ENCODE results near the gene KRTAP13-3. TPM values are rescaled to one million over a fixed set of nuclear protein-coding genes. Genes with fewer than 3 reads are reported as not detected.

KRTAP13-3 gene
- total RNA-seq, 1 experiment from 2014 or later, result not detected

DNA sequence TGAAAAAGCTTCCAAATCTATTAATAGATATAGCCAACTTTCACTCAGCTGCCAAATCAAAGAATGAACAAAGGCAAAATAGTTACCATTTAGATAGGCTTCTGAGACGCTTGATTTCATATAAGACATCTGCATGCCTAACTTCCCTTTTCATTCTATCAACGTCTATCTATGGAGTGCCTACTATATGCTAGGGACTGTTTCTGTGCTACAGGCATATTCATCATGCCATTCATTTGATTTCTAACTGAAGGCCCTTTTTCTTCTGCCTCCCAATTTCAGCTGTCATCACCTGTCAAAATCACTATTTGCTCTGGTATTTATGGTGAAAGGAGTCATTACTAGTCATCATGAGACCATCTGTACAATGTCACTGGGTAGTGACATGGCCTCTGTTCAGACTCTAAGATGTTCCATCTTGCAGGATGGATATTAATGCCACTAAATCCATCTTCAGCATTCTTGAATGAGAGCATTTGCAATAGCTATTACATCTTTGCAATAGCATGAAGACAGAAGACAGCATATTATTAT lies 34.2 kb downstream of the KRTAP13-3 start:
- H3K4me1 ChIP-seq (ENCODE audit: insufficient read depth, low read length), result no peaks in the 10 kb centered on the region
- no peak overlapping the region for H3K23ac ChIP-seq (ENCODE audit: insufficient read length, low read depth, low read length)
- no peak overlapping the region for H3K9ac ChIP-seq (ENCODE audit: extremely low read depth, insufficient read length, low read length)
- no peak for DNase-seq
- H3K27me3 ChIP-seq (ENCODE audit: insufficient read depth, low read length), result no peaks in the 10 kb centered on the region
- no CpG with 5 or more reads among the region's 2 CpGs for WGBS (ENCODE audit: extremely low coverage, insufficient read length, low lambda C conversion rate)
- no peak overlapping the region for H4K8ac ChIP-seq (replicated peaks; ENCODE audit: insufficient read length, low read depth, low read length)
- H2BK5ac ChIP-seq (ENCODE audit: insufficient read length, low read length), result no peak overlapping the region
- H4K5ac ChIP-seq (ENCODE audit: insufficient read length, low read depth, low read length), result no peak overlapping the region
- Mint-ChIP-seq H3K4me3 (no peak overlapping the region), H3K36me3 (ENCODE audit: insufficient read depth in 1 of 3, low read depth in 3 of 3) (peaks cover 0 to 2% (median 0%) of the 10 kb centered on the region in 3 experiments; a peak in 2 of 7 replicates), H3K9me3 (peaks cover 7 to 8% of the 10 kb centered on the region in 2 experiments; a peak in 3 of 5 replicates), H3K27me3 (ENCODE audit: low read depth) (no peaks in the 10 kb centered on the region; the same call in 1 of the 2 replicates), H3K4me1 (no peaks in the 10 kb centered on the region), H3K27ac (no peak overlapping the region)
- no peak overlapping the region for H3K56ac ChIP-seq (ENCODE audit: insufficient read length, low read depth, low read length)
- no peak overlapping the region for H4K91ac ChIP-seq (ENCODE audit: insufficient read length, low read depth, low read length)
- H2BK20ac ChIP-seq (ENCODE audit: low read depth, low read length, poor library complexity, severe bottlenecking), result no peak overlapping the region
- no peaks in the 10 kb centered on the region for H3K79me2 ChIP-seq (ENCODE audit: insufficient read depth, low read length)
- H2BK12ac ChIP-seq (ENCODE audit: insufficient read length, low read depth, low read length), result no peak overlapping the region
- H2AK5ac ChIP-seq (ENCODE audit: insufficient read length, low read length), result no peak overlapping the region
- TF ChIP-seq, protein P1, sequence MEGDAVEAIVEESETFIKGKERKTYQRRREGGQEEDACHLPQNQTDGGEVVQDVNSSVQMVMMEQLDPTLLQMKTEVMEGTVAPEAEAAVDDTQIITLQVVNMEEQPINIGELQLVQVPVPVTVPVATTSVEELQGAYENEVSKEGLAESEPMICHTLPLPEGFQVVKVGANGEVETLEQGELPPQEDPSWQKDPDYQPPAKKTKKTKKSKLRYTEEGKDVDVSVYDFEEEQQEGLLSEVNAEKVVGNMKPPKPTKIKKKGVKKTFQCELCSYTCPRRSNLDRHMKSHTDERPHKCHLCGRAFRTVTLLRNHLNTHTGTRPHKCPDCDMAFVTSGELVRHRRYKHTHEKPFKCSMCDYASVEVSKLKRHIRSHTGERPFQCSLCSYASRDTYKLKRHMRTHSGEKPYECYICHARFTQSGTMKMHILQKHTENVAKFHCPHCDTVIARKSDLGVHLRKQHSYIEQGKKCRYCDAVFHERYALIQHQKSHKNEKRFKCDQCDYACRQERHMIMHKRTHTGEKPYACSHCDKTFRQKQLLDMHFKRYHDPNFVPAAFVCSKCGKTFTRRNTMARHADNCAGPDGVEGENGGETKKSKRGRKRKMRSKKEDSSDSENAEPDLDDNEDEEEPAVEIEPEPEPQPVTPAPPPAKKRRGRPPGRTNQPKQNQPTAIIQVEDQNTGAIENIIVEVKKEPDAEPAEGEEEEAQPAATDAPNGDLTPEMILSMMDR (conservative IDR thresholded peaks at IDR 0.05), result no peak
- no peak overlapping the region for H2BK120ac ChIP-seq (ENCODE audit: low read depth, low read length, poor library complexity, severe bottlenecking)
- H2AFZ ChIP-seq (ENCODE audit: low read length), result no peak overlapping the region
- H3K4ac ChIP-seq (ENCODE audit: low read depth, low read length), result no peak overlapping the region
- no peak overlapping the region for H3T11ph ChIP-seq (ENCODE audit: low read length)
- no peak overlapping the region for H3K14ac ChIP-seq (ENCODE audit: insufficient read depth, low read length)
- no peak overlapping the region for H3K18ac ChIP-seq (ENCODE audit: insufficient read length, low read depth, low read length)
- H4K20me1 ChIP-seq (ENCODE audit: control insufficient read depth, insufficient read depth, insufficient read length), result no peaks in the 10 kb centered on the region
- H3K9me3 ChIP-seq (ENCODE audit: control insufficient read depth, low read depth, low read length), result no peaks in the 10 kb centered on the region
- H3K27ac ChIP-seq (ENCODE audit: insufficient read length, low read depth, low read length), result no peak overlapping the region
- no peaks in the 10 kb centered on the region for H3K23me2 ChIP-seq (ENCODE audit: insufficient read length, low read depth, low read length, poor library complexity, severe bottlenecking)
- no peak overlapping the region for H3K4me2 ChIP-seq (ENCODE audit: insufficient read depth, insufficient read length, low read length)
- H3K79me1 ChIP-seq (ENCODE audit: insufficient read depth, low read depth, low read length, poor library complexity, severe bottlenecking), result no peaks in the 10 kb centered on the region
- no peak overlapping the region for H2BK15ac ChIP-seq (ENCODE audit: low read depth, low read length)
